Natural killer cell (primary cell): ENCODE data around the gene ABCA9. TPM values are rescaled to one million over a fixed set of nuclear protein-coding genes. Genes with fewer than 3 reads are reported as not detected.
"Not testable (repeated sequence)": the region's sequence is repeated elsewhere in the genome, so short reads cannot be mapped to it uniquely, and the experiment has no call there.

Experiments used
- ATAC-seq, 3 donors: fragments of 150-1000 bp in 2 of 3; fragments of 200-7000 bp in 1 of 3; cut with Tn5 transposase; 1 replicate in 1 of 3; 2 replicates in 2 of 3; pipeline ENCODE4 v1.10.0; 2021; ENCODE audit warnings: mild to moderate bottlenecking in 2 of 3, moderate library complexity in 2 of 3
- DNase-seq, 2 donors: peaks; one replicate each; pipeline versions ENCODE4 v3.0.0 to v3.0.0-alpha.2; 2013 to 2021; ENCODE audit warnings: mixed read lengths in 1 of 2
- H3K27ac ChIP-seq: one replicate; pipeline ENCODE4 v1.5.1; 2013; ENCODE audit warnings: mild to moderate bottlenecking, low read length
- H3K27me3 ChIP-seq: one replicate; pipeline ENCODE4 v1.6.1; 2013; ENCODE audit warnings: low read length; ENCODE audit not compliant: control insufficient read depth, insufficient read depth
- H3K36me3 ChIP-seq: one replicate; pipeline ENCODE4 v1.6.1; 2013; ENCODE audit warnings: low read length; ENCODE audit not compliant: control insufficient read depth, insufficient read depth
- H3K4me1 ChIP-seq: one replicate; pipeline ENCODE4 v1.6.1; 2013; ENCODE audit warnings: low read length; ENCODE audit not compliant: control insufficient read depth, insufficient read depth
- H3K4me3 ChIP-seq: one replicate; pipeline ENCODE4 v1.5.1; 2013; ENCODE audit warnings: low read length
- H3K9me3 ChIP-seq: one replicate; pipeline ENCODE4 v1.6.1; 2013; ENCODE audit warnings: low read length; ENCODE audit not compliant: control insufficient read depth, insufficient read depth
- H3K27ac Mint-ChIP-seq, 2 donors: one replicate each; pipeline ENCODE4 v1.8.0; 2022; ENCODE audit warnings: mild to moderate bottlenecking in 2 of 2, mixed read lengths in 2 of 2, moderate library complexity in 1 of 2
- H3K27me3 Mint-ChIP-seq, 2 donors: one replicate each; pipeline ENCODE4 v1.8.0; 2022; ENCODE audit warnings: low read depth in 2 of 2, mixed read lengths in 2 of 2
- H3K36me3 Mint-ChIP-seq: one replicate; pipeline ENCODE4 v1.8.0; 2022; ENCODE audit warnings: mixed read lengths
- H3K4me1 Mint-ChIP-seq, 2 donors: one replicate each; pipeline ENCODE4 v1.8.0; 2022; ENCODE audit warnings: mixed read lengths in 2 of 2
- H3K4me3 Mint-ChIP-seq: one replicate; pipeline ENCODE4 v1.8.0; 2022; ENCODE audit warnings: mild to moderate bottlenecking, moderate library complexity, mixed read lengths
- H3K9me3 Mint-ChIP-seq, 2 donors: one replicate each; pipeline ENCODE4 v1.8.0; 2022; ENCODE audit warnings: mixed read lengths in 2 of 2
- CTCF ChIP-seq: fragments of 200-600 bp; IDR thresholded peaks from one replicate; pipeline ENCODE4 v1.8.0; 2022; ENCODE audit warnings: antibody characterized with exemption
- WGBS: methylation state at CpG from one replicate; pipeline ENCODE4 v1.1.7; 2013; ENCODE audit warnings: missing lambda C conversion rate; ENCODE audit not compliant: insufficient coverage; 5-methylcytosine and 5-hydroxymethylcytosine counted together
- intact Hi-C: fragments of 100-400 bp; cut with micrococcal nuclease; formaldehyde crosslinking; loops from one replicate; pipeline ENCODE4 v1.14.2; 2022
- total RNA-seq, 4 donors: library from RNA; stranded (reverse); fragments of 120-200 nt in 1 of 4; gene quantifications; one replicate each; pipeline versions ENCODE4 v1.2.3 to v1.2.4, GENCODE V29; 2013 to 2022

Gene ABCA9
- total RNA-seq, 3 donors from 2014 or later (not counting 1 experiment from before 2014, with no cell fraction given), result 0.05 to 1.2 (median 0.63) TPM

- Histone ChIP-seq H3K9me3 (no peaks in the 10 kb centered on the region), H3K27ac (no peak overlapping the region), H3K4me1 (no peaks in the 10 kb centered on the region), H3K36me3 (no peaks in the 10 kb centered on the region), H3K27me3 (no peaks in the 10 kb centered on the region), H3K4me3 (no peak overlapping the region)
- no peaks in the 10 kb centered on the region for H3K4me1 Mint-ChIP-seq
- no peaks in the 10 kb centered on the region for H3K9me3 Mint-ChIP-seq
- DNase-seq (no peak), ATAC-seq (no peak)
- H3K36me3 Mint-ChIP-seq, result no peaks in the 10 kb centered on the region
- intact Hi-C loops, result no loop called here
- TF ChIP-seq CTCF, result no peak
- WGBS, result 89% methylated on average over 4 of the region's 4 CpGs
- peaks cover 0 to 6% of the 10 kb centered on the region in 2 donors for H3K27me3 Mint-ChIP-seq
- H3K4me3 Mint-ChIP-seq, result no peak overlapping the region
- no peak overlapping the region for H3K27ac Mint-ChIP-seq
These were observed 47.6 kb downstream of the ABCA9 start for GRCh38 chr17:69012895-69013805.

- H3K27ac ChIP-seq, result no peak overlapping the region
- intact Hi-C loops, result no loop called here
- H3K4me1 Mint-ChIP-seq, result no peaks in the 10 kb centered on the region
- H3K4me1 ChIP-seq, result no peaks in the 10 kb centered on the region
- peaks cover 0 to 9% of the 10 kb centered on the region in 2 donors for H3K27me3 Mint-ChIP-seq
- H3K36me3 Mint-ChIP-seq, result no peaks in the 10 kb centered on the region
- no peaks in the 10 kb centered on the region for H3K27me3 ChIP-seq
- no peak for TF ChIP-seq CTCF
- H3K27ac Mint-ChIP-seq, result no peak overlapping the region
- H3K4me3 Mint-ChIP-seq, result no peak overlapping the region
- H3K9me3 ChIP-seq, result no peaks in the 10 kb centered on the region
- WGBS, result 93% methylated on average over 3 of the region's 3 CpGs
- no peaks in the 10 kb centered on the region for H3K36me3 ChIP-seq
- ATAC-seq (no peak), DNase-seq (no peak)
- H3K9me3 Mint-ChIP-seq, result no peaks in the 10 kb centered on the region
- H3K4me3 ChIP-seq, result no peak overlapping the region
These were observed 50.8 kb downstream of the ABCA9 start for GRCh38 chr17:69009930-69010329.

- H3K27me3 Mint-ChIP-seq, H3K9me3 ChIP-seq, DNase-seq, H3K4me3 Mint-ChIP-seq, ATAC-seq, H3K4me1 Mint-ChIP-seq, H3K27ac Mint-ChIP-seq, H3K36me3 ChIP-seq, H3K27ac ChIP-seq, H3K36me3 Mint-ChIP-seq, H3K4me1 ChIP-seq, H3K4me3 ChIP-seq, H3K27me3 ChIP-seq, H3K9me3 Mint-ChIP-seq, intact Hi-C loops: not testable (repeated sequence)
- 93% methylated on average over 15 of the region's 27 CpGs for WGBS
These were observed 56.0 kb downstream of the ABCA9 start for GRCh38 chr17:69004759-69005158.

GRCh38 chr17:68999743-69000142, 61.0 kb downstream of the ABCA9 start:
- H3K4me3 ChIP-seq, intact Hi-C loops, H3K4me1 ChIP-seq, H3K4me3 Mint-ChIP-seq, H3K36me3 Mint-ChIP-seq, ATAC-seq, H3K9me3 Mint-ChIP-seq, H3K27ac ChIP-seq, H3K27me3 Mint-ChIP-seq, H3K27me3 ChIP-seq, H3K9me3 ChIP-seq, H3K4me1 Mint-ChIP-seq, H3K27ac Mint-ChIP-seq, H3K36me3 ChIP-seq, DNase-seq: not testable (repeated sequence)
- WGBS, result no CpG with 5 or more reads among the region's 3 CpGs
